Karpas-422 (cell line): ENCODE results near the gene PARK7. TPM values are rescaled to one million over a fixed set of nuclear protein-coding genes. Genes with fewer than 3 reads are reported as not detected.
"Not testable (repeated sequence)": the region's sequence is repeated elsewhere in the genome, so short reads cannot be mapped to it uniquely, and the experiment has no call there.

Source experiments
- DNase-seq: peaks from one replicate; pipeline ENCODE4 v3.0.0-alpha.2; 2015
- H2AFZ ChIP-seq: fragments of 200-600 bp; sonication (generic); 2 replicates; pipeline ENCODE4 v1.6.1; 2014; ENCODE audit warnings: antibody characterized with exemption, low read length, mixed read lengths
- H3K27ac ChIP-seq: fragments of 200-600 bp; sonication (generic); 2 replicates; pipeline ENCODE4 v1.5.1; 2014; ENCODE audit warnings: mild to moderate bottlenecking, low read length, moderate library complexity
- H3K27me3 ChIP-seq: fragments of 200-600 bp; sonication (generic); 2 replicates; pipeline ENCODE4 v1.6.1; 2014; ENCODE audit warnings: low read length, mixed read lengths
- H3K36me3 ChIP-seq: fragments of 200-600 bp; sonication (generic); 2 replicates; pipeline ENCODE4 v1.6.1; 2014; ENCODE audit warnings: low read length, mixed read lengths; ENCODE audit not compliant: insufficient read depth
- H3K4me1 ChIP-seq: fragments of 200-600 bp; sonication (generic); 2 replicates; pipeline ENCODE4 v1.6.1; 2014; ENCODE audit warnings: mild to moderate bottlenecking, low read length, mixed read lengths
- H3K4me2 ChIP-seq: fragments of 200-600 bp; sonication (generic); 2 replicates; pipeline ENCODE4 v1.6.1; 2014; ENCODE audit warnings: low read length, low read depth, mild to moderate bottlenecking; ENCODE audit not compliant: poor library complexity, severe bottlenecking
- H3K4me3 ChIP-seq: fragments of 200-600 bp; sonication (generic); 2 replicates; pipeline ENCODE4 v1.5.1; 2014; ENCODE audit warnings: mild to moderate bottlenecking, antibody characterized with exemption, low read length, mixed read lengths
- H3K79me2 ChIP-seq: fragments of 200-600 bp; sonication (generic); 2 replicates; pipeline ENCODE4 v1.6.1; 2014; ENCODE audit warnings: mild to moderate bottlenecking, low read length, mixed read lengths
- H3K9ac ChIP-seq: fragments of 200-600 bp; sonication (generic); 2 replicates; pipeline ENCODE4 v1.6.0; 2014; ENCODE audit warnings: low read length
- H3K9me2 ChIP-seq: fragments of 200-600 bp; sonication (generic), shearing (Covaris generic); replicated peaks from 2 replicates; pipeline ENCODE4 v1.6.0; 2014; ENCODE audit warnings: mild to moderate bottlenecking, low read length, moderate library complexity; ENCODE audit not compliant: insufficient read depth
- H3K9me3 ChIP-seq: fragments of 300-700, 200-600 bp; sonication (generic); 2 replicates; pipeline ENCODE4 v1.6.1; 2014; ENCODE audit warnings: low read length, mixed read lengths
- H4K20me1 ChIP-seq: fragments of 200-600 bp; sonication (generic); 2 replicates; pipeline ENCODE4 v1.6.1; 2014; ENCODE audit warnings: mild to moderate bottlenecking, antibody characterized with exemption, low read length, low read depth; ENCODE audit not compliant: insufficient read depth
- total RNA-seq: library from RNA; depleted of rRNA; stranded (reverse); fragments of >200 nt; shearing (Covaris generic); gene quantifications from 2 replicates; pipeline ENCODE4 v1.2.3, GENCODE V29; 2014; ENCODE audit warnings: low replicate concordance

Gene PARK7
- total RNA-seq, 1 experiment from 2014 or later: 146 TPM

DNA sequence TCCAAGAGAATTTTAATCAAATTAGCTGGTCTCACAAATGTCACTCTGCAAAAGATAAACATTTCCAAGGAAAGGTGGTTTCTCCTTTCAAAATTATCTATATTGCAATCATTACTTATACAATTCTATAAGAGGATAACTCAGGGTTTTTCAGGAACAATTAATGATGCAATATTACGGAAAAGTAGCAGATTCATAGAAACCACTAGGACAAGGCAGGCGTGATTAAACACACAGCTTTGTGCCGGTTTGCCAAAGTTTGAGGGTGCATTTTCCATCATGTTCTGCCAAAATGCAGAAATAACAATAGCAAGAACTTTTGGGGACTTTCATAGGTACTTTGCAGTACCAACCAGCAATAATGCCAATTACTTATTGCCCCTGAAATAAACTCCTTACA lies 21.5 kb upstream of the PARK7 start:
- no peaks in the 10 kb centered on the region for H4K20me1 ChIP-seq
- H3K4me3 ChIP-seq: no peak overlapping the region
- H3K27ac ChIP-seq: no peak overlapping the region
- H3K27me3 ChIP-seq: no peaks in the 10 kb centered on the region
- no peaks in the 10 kb centered on the region for H3K4me1 ChIP-seq
- H3K36me3 ChIP-seq: no peaks in the 10 kb centered on the region
- H3K9ac ChIP-seq: no peak overlapping the region
- no peaks in the 10 kb centered on the region for H3K9me2 ChIP-seq
- no peak for DNase-seq
- no peaks in the 10 kb centered on the region for H3K9me3 ChIP-seq
- H2AFZ ChIP-seq: no peak overlapping the region
- no peak overlapping the region for H3K4me2 ChIP-seq
- no peaks in the 10 kb centered on the region for H3K79me2 ChIP-seq

DNA sequence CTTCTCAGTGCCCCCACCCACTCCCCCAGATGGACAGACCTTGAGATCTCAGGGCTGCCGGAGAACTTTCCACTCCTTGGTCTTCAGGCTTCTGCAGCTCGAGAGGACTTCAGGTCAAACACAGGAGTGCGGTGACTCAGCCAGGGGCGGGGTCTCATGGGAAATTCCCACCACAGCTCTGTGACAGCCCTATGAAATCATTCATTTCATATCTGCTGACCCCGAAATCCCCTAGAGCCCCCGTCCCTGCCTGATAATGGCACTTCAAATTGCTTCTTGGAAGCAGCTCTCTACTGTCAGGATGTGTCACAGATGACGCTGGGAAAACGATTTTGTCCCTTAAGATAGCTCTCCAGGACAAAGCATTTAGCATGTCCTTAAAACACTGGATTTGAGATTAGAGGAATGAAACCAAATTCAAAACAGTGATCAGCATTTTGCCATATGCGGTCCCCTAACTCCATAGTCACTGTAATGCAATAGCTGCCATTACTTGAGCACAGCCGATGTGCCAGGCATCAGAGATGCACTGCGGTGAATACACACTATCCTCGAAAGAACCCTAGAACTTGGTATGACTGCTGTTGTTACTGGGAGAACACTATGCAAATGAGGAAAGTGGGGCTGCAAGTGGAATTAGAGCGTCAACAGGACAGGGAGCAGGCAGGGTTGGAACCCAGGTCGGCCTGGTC lies 20.6 kb upstream of the PARK7 start, which contains the start of gene TNFRSF9:
Gene TNFRSF9, minus strand, starts transcription at position 95 of the 692 bp plus-strand sequence. CDS start 845 bp downstream, outside the sequence.
- no peak within 1 kb of the TSS for H3K27ac ChIP-seq
- no peak within 1 kb of the TSS for H3K4me3 ChIP-seq
- H3K9me2 ChIP-seq: no peaks in the 10 kb centered on the region
- H3K36me3 ChIP-seq: no peaks in the 10 kb centered on the region
- no peaks in the 10 kb centered on the region for H3K9me3 ChIP-seq
- H3K4me1 ChIP-seq: no peaks in the 10 kb centered on the region
- DNase-seq: no peak
- H2AFZ ChIP-seq: no peak within 1 kb of the TSS
- H3K27me3 ChIP-seq: no peaks in the 10 kb centered on the region
- H3K9ac ChIP-seq: no peak within 1 kb of the TSS
- H3K4me2 ChIP-seq: no peak within 1 kb of the TSS
- no peaks in the 10 kb centered on the region for H3K79me2 ChIP-seq
- H4K20me1 ChIP-seq: no peaks in the 10 kb centered on the region

DNA sequence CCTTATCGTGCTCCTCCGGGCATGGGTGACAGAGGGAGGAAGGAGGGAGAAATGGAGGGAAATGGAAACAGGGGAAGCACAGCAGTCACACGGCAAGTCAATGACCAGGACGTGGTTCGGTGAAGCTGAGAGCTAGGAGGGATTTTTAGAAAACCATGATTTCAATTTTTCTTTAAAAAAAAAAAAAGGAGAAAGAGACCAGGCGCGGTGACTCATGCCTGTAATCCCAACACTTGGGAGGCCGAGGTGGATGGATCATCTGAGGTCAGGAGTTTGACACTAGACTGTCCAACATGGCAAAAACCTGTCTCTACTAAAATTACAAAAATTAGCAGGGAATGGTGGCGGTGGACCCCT lies 20.1 kb upstream of the PARK7 start:
- no peaks in the 10 kb centered on the region for H3K9me2 ChIP-seq
- H4K20me1 ChIP-seq: no peaks in the 10 kb centered on the region
- H2AFZ ChIP-seq: no peak overlapping the region
- H3K27ac ChIP-seq: no peak overlapping the region
- no peak overlapping the region for H3K4me3 ChIP-seq
- H3K4me2 ChIP-seq: no peak overlapping the region
- no peak for DNase-seq
- no peaks in the 10 kb centered on the region for H3K27me3 ChIP-seq
- no peaks in the 10 kb centered on the region for H3K79me2 ChIP-seq
- H3K4me1 ChIP-seq: no peaks in the 10 kb centered on the region
- H3K9ac ChIP-seq: no peak overlapping the region
- no peaks in the 10 kb centered on the region for H3K36me3 ChIP-seq
- no peaks in the 10 kb centered on the region for H3K9me3 ChIP-seq

DNA sequence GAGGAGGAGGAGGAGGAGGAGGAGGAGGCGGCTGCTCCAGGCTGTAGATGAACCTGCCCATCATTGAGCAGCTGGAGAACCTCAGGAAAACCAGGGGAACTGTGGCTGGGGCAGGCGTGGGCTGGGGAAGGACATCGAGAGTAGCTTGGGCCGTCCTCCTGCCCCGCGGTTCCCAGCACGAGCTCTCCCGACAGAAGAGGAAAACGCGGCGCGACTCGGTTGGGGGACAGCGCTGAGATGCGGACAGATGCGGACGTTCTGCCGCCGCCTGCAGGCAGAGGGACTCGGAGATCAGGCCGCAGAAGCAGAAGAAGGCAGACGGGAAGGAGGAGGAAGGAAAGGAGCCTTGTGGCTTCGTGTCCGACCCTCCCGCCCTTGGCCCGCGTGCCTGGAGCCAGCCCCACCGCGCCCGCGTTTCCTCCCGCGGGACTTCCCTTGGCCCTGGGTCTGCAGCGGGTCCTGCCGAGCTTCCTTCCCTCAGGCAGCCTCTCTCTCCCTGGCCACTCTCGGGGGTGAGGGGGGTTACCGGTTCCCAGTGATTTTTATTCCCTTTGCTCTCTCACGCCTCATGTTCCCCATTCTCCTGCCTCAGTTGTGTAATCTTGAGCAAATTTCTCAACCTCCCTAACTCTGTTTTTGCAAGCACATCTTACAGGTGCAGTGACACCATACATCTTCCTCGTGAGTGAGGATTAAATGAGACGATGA lies 19.1 kb upstream of the PARK7 start:
- Histone ChIP-seq H3K27me3 (no peaks in the 10 kb centered on the region), H3K79me2 (no peaks in the 10 kb centered on the region), H3K9ac (no peak overlapping the region), H2AFZ (no peak overlapping the region; the same call in 1 of the 2 replicates), H4K20me1 (no peaks in the 10 kb centered on the region), H3K4me3 (no peak overlapping the region), H3K9me2 (no peaks in the 10 kb centered on the region), H3K36me3 (no peaks in the 10 kb centered on the region), H3K9me3 (no peaks in the 10 kb centered on the region), H3K4me2 (no peak overlapping the region), H3K4me1 (no peaks in the 10 kb centered on the region), H3K27ac (no peak overlapping the region)
- DNase-seq: no peak

DNA sequence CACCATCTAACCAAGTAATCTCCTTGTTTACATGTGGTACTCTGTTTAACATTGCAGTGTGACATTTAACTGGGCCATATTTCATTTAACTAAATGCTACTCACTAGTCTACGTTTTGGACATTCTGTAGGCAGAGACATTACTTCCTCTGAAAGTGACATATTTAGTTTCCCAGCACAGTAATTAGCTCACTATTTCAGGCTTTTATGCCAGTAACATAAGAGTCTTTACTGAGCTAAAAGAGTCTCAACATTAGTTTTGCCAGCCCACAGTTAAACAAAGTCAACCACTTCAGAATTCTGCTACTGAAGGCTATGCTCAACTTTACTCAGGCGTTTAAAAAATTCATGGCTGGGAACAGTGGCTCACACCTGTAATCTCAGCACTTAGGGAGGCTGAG lies 18.3 kb upstream of the PARK7 start:
- H3K4me3 ChIP-seq: no peak overlapping the region
- DNase-seq: no peak
- H3K9me3 ChIP-seq: no peaks in the 10 kb centered on the region
- H3K4me2 ChIP-seq: no peak overlapping the region
- H4K20me1 ChIP-seq: no peaks in the 10 kb centered on the region
- no peaks in the 10 kb centered on the region for H3K4me1 ChIP-seq
- H3K9me2 ChIP-seq: no peaks in the 10 kb centered on the region
- H3K79me2 ChIP-seq: no peaks in the 10 kb centered on the region
- no peak overlapping the region for H3K9ac ChIP-seq
- H2AFZ ChIP-seq: peak overlapping the region; percentile 36; the same call in 1 of the 2 replicates
- H3K27ac ChIP-seq: no peak overlapping the region
- H3K36me3 ChIP-seq: no peaks in the 10 kb centered on the region
- H3K27me3 ChIP-seq: no peaks in the 10 kb centered on the region

DNA sequence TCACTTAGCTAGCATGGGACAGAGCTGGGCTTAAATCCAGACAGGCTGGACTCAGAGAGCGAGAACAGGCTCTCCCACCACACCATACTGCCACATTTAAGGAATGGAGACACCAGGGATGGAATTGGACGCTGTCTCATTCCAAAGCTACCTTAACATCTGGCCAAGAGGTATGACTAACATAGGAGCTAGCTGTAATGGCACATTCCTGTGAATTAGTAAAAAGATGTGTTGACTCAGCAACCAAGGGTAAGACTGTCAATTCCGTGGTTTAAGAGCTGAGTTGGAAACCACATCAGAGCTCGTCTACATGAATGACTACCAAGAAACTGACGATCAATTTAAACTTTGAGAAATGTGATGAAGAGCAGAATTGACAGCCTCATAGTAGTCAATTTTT lies 12.6 kb upstream of the PARK7 start:
- Histone ChIP-seq H3K79me2 (no peaks in the 10 kb centered on the region), H3K4me1 (peaks cover 4% of the 10 kb centered on the region; the same call in 1 of the 2 replicates), H3K27me3 (no peaks in the 10 kb centered on the region), H3K9ac (no peak overlapping the region), H4K20me1 (no peaks in the 10 kb centered on the region), H3K4me3 (no peak overlapping the region), H2AFZ (no peak overlapping the region), H3K9me3 (no peaks in the 10 kb centered on the region), H3K4me2 (no peak overlapping the region), H3K36me3 (no peaks in the 10 kb centered on the region), H3K27ac (no peak overlapping the region), H3K9me2 (no peaks in the 10 kb centered on the region)
- DNase-seq: no peak

DNA sequence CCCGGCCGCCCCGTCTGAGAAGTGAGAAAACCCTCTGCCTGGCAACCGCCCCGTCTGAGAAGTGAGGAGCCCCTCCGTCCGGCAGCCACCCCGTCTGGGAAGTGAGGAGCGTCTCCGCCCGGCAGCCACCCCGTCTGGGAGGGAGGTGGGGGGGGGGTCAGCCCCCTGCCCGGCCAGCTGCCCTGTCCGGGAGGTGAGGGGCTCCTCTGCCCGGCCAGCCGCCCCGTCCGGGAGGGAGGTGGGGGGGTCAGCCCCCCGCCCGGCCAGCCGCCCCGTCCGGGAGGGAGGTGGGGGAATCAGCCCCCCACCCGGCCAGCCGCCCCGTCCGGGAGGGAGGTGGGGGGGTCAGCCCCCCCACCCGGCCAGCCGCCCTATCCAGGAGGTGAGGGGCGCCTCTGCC lies 8.7 kb upstream of the PARK7 start:
- H4K20me1 ChIP-seq, H3K27me3 ChIP-seq, H3K27ac ChIP-seq, H3K9me3 ChIP-seq, H3K36me3 ChIP-seq, H2AFZ ChIP-seq, H3K79me2 ChIP-seq, DNase-seq, H3K9ac ChIP-seq, H3K4me1 ChIP-seq, H3K4me3 ChIP-seq, H3K9me2 ChIP-seq, H3K4me2 ChIP-seq: not testable (repeated sequence)

DNA sequence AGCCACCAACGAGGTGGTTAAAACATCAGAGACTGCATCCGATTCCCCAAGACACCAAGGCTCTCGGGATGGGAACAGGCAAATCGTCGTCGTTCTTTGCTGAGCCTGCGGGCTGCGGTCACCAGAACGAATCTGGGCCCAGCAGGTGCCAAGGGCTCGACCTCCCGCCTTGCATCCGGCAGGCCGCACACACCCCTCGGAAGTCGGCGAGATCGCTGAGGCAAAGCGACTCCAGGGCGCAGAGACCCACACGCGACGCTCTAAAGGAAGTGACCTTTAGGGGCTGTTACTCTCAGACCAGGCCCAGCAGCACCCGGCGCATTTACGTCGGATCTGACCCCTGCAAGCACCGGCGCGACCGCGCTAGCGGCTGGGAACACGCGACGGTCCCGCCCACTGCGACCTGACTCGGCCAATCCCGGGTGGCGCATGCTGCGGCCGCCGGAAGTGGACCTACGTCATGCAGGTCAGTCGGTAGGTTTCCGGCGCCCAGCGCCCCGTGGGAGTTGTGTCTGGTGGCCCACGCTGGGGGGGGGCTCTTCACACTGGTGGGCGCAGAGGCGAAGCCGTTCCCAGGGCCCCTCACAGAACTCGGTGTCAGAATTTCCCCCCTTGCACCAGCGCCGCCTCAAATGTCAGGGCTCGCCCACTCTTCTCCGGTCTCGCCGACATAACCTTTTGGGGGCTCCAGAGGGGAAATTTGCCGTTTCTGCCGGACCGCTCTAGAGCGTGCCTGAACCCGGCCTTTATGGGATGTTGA lies 7.5 kb upstream of the PARK7 start:
- H3K9me3 ChIP-seq: no peaks in the 10 kb centered on the region
- DNase-seq: peak; percentile 96
- H4K20me1 ChIP-seq: no peaks in the 10 kb centered on the region
- H3K9me2 ChIP-seq: no peaks in the 10 kb centered on the region
- peak overlapping the region; percentile 95 for H2AFZ ChIP-seq
- 0 out of 2 replicates have a peak, but pooled peaks cover 6% of the 10 kb centered on the region for H3K79me2 ChIP-seq
- peaks cover 7% of the 10 kb centered on the region for H3K4me1 ChIP-seq
- H3K4me2 ChIP-seq: peak overlapping the region; percentile 95
- no peaks in the 10 kb centered on the region for H3K27me3 ChIP-seq
- H3K36me3 ChIP-seq: no peaks in the 10 kb centered on the region
- peak overlapping the region; percentile 50; the same call in 1 of the 2 replicates for H3K27ac ChIP-seq
- H3K9ac ChIP-seq: peak overlapping the region; percentile 97
- H3K4me3 ChIP-seq: peak overlapping the region; percentile 84
